GM12878 (cell line): ENCODE results near the gene ZBTB3. TPM values are rescaled to one million over a fixed set of nuclear protein-coding genes. Genes with fewer than 3 reads are reported as not detected.

Experiments used
- ATAC-seq: fragments of 200-7000 bp; cut with Tn5 transposase; 3 replicates; pipeline ENCODE4 v1.9.1; 2020; ENCODE audit warnings: mild to moderate bottlenecking, moderate library complexity
- BruUV-seq: library from RNA; stranded (reverse); fragments of 400-500 nt; replicated peaks from 2 replicates; lab custom pipeline; 2021; lab: Mats Ljungman, UMichigan
- CTCF ChIA-PET: fragments of 300-600 bp; sonication (Branson Sonifier 250); formaldehyde crosslinking; extraction: SDS; loops from one replicate; lab custom pipeline; 2021; ENCODE audit warnings: inconsistent platforms; lab: Yijun Ruan, JAX
- POLR2A ChIA-PET: fragments of 350-600 bp; formaldehyde crosslinking; extraction: SDS; loops from one replicate; lab custom pipeline; 2021; ENCODE audit warnings: inconsistent platforms; lab: Charles Lee
- RAD21 ChIA-PET: fragments of 300-600 bp; sonication (Branson Sonifier 250); formaldehyde crosslinking; loops from one replicate; lab custom pipeline; 2023; ENCODE audit warnings: antibody characterized with exemption; ENCODE audit not compliant: unreplicated experiment; lab: Charles Lee
- SMC1A ChIA-PET: fragments of 300-600 bp; sonication (Branson Sonifier 250); formaldehyde crosslinking; loops from one replicate; lab custom pipeline; 2023; ENCODE audit not compliant: unreplicated experiment, uncharacterized antibody; lab: Charles Lee
- DNase-seq: peaks from one replicate; pipeline ENCODE4 v3.0.0-alpha.2; 2011; ENCODE audit warnings: low read depth, low spot score
- FAIRE-seq: peaks from 3 replicates; lab custom pipeline; 2011; peaks lifted over from hg19 to GRCh38; lab: Jason Lieb, UNC
- H2AFZ ChIP-seq: 2 replicates; pipeline ENCODE4 v1.6.0; 2011; ENCODE audit warnings: low read depth, low read length, control low read depth; ENCODE audit not compliant: control insufficient read depth
- H3K27ac ChIP-seq: 2 replicates; pipeline ENCODE4 v1.5.1; 2011; ENCODE audit warnings: control low read depth; ENCODE audit not compliant: control insufficient read depth, insufficient read depth
- H3K27me3 ChIP-seq, 2 experiments: replicated peaks in 1 of 2; 2 replicates each; pipeline versions ENCODE4 v1.6.0 to v1.6.1; 2011; ENCODE audit warnings: low read length in 1 of 2; ENCODE audit not compliant: control insufficient read depth in 2 of 2, insufficient read depth in 2 of 2
- H3K36me3 ChIP-seq, 2 experiments: 2 replicates each; pipeline ENCODE4 v1.5.1; 2011; ENCODE audit warnings: low read length in 1 of 2; ENCODE audit not compliant: control insufficient read depth in 2 of 2, insufficient read depth in 2 of 2
- H3K4me1 ChIP-seq: 2 replicates; pipeline ENCODE4 v1.6.1; 2011; ENCODE audit warnings: mild to moderate bottlenecking, low read length, moderate library complexity, mixed read lengths; ENCODE audit not compliant: control insufficient read depth, insufficient read depth
- H3K4me2 ChIP-seq: 2 replicates; pipeline ENCODE4 v1.6.0; 2011; ENCODE audit warnings: control low read depth; ENCODE audit not compliant: control insufficient read depth, insufficient read depth
- H3K4me3 ChIP-seq: fragments of 200-600 bp; sonication (generic); 2 replicates; pipeline ENCODE4 v1.5.1; 2016
- H3K79me2 ChIP-seq: 2 replicates; pipeline ENCODE4 v1.6.0; 2011; ENCODE audit warnings: low read length; ENCODE audit not compliant: control insufficient read depth, insufficient read depth
- H3K9ac ChIP-seq: 2 replicates; pipeline ENCODE4 v1.8.0; 2011; ENCODE audit warnings: low read length, control low read depth, mixed read lengths; ENCODE audit not compliant: control insufficient read depth, insufficient read depth
- H3K9me3 ChIP-seq: replicated peaks from 3 replicates; pipeline ENCODE4 v1.5.1; 2011; ENCODE audit warnings: mild to moderate bottlenecking, low read length; ENCODE audit not compliant: control insufficient read depth, insufficient read depth
- H4K20me1 ChIP-seq: 2 replicates; pipeline ENCODE4 v1.6.0; 2011; ENCODE audit not compliant: control insufficient read depth, insufficient read depth
- SMAD1 ChIP-seq: fragments of 450-650 bp; IDR thresholded peaks from 2 replicates; pipeline ENCODE4 v1.6.1; 2018; ENCODE audit warnings: mild to moderate bottlenecking, low read depth; ENCODE audit not compliant: partially characterized antibody
- WGBS: methylation state at CpG from one replicate; pipeline ENCODE4 v1.1.6; 2016; ENCODE audit warnings: low lambda C conversion rate; ENCODE audit not compliant: insufficient replicate concordance, insufficient coverage; ENCODE audit errors: missing lambda C conversion rate; 5-methylcytosine and 5-hydroxymethylcytosine counted together
- in situ Hi-C: fragments of 300-500 bp; cut with MboI; formaldehyde crosslinking; loops from 9 replicates; pipeline ENCODE4 v1.14.3; 2018; ENCODE audit warnings: mixed read lengths
- intact Hi-C: fragments of 100-400 bp; cut with micrococcal nuclease; formaldehyde crosslinking; loops from one replicate; pipeline ENCODE4 v1.14.2; 2022; ENCODE audit not compliant: unreplicated experiment
- polyA plus RNA-seq, 11 experiments: library from polyadenylated mRNA; depleted of rRNA in 4 of 11; unstranded in 6 of 11; stranded (reverse) in 5 of 11; fragments of >200 nt; fragmentation: Nextera tagmentation in 4 of 11; fragmentation: Illumina TruSeq in 1 of 11; extraction: Ambion mirVana in 4 of 11; extraction: Trizol in 1 of 11; gene quantifications; 1 replicate in 1 of 11; 2 replicates in 10 of 11; pipeline versions ENCODE4 v1.2.1 to v1.2.3, GENCODE V29; 2011 to 2016; ENCODE audit warnings: inconsistent platforms in 2 of 11, missing spikeins in 2 of 11, low read depth in 1 of 11
- total RNA-seq, 4 experiments: library from RNA; depleted of rRNA in 3 of 4; stranded (reverse); fragments of >200 nt in 3 of 4; fragmentation: Illumina TruSeq in 1 of 4; extraction: Trizol in 1 of 4; gene quantifications; 2 replicates each; pipeline versions ENCODE4 v1.2.1 to v1.2.3, GENCODE V29; 2013 to 2021
- TF ChIP-seq, protein P1 (sequence below): fragments of 450-650 bp; IDR thresholded peaks from 2 replicates; pipeline ENCODE4 v1.6.1; 2016; ENCODE audit warnings: mild to moderate bottlenecking

ZBTB3 gene
- total and polyA plus RNA-seq, 10 of the 15 experiments (the other 5 are each of a cell fraction or from before 2014, with no cell fraction given): 1.4 to 7.7 (median 4.8) TPM

DNA sequence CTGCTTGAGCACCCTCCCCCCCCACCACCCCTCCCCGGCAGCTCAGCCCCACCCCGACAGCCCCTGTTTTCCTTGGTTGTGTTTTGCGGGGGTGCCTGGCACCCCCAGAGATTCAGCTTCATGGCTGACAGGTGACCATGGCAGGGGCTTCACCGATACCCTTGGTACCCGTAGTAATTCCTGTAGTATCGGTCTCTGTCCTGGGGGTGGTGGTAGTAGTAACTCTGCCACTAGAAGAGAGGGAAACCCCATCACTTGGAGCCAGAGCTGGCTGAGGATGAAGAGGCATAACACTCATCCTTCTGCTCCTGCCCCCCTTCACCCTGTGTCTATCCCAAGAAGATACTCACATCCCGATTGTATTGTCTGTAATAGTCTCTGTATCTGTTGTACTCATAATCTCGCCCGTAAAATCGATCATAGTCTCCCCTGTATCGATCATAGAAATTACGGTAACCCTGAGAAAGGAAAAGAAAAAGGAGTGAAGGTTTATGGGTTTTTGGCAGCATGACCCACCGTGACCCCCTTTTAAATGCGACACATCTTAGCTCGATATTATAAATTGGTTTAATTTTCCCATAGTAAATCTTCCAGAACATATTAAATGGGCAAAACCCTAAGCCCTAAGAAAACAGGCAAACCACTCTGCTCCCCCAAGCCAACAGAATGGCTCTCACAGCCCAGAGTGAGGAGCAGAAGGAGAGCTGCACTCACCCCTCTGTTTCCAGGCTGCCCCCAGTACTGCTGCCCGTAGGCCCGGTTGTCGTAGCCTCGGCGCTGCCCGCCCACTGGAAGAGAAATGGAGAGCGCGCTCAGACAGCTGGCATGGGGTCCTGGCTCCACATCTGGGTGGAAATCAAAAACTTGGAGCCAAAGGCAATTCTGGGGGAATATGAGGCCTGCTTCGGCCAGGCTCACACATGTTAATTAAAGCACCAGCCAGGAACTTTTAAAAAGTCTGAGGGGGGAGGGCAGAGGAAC is 38.5 kb downstream of the ZBTB3 start:
- H4K20me1 ChIP-seq: no peaks in the 10 kb centered on the region; the same call in 1 of the 2 replicates
- in situ Hi-C loops: no loop called here
- no peaks in the 10 kb centered on the region for H3K27me3 ChIP-seq
- no TSS peak for BruUV-seq
- ChIA-PET POLR2A (interaction anchor here (0.5 to 5.5 kb wide), 4 partner anchors 11 to 52 kb away, joined by 3 to 40 read pairs (median 8); partner anchors contain the start of genes HNRNPUL2 and TTC9C), RAD21 (no interaction called here), SMC1A (interaction anchor here (0.7 to 1.9 kb wide), 2 partner anchors 8 kb away, joined by 3 to 7 read pairs; no protein-coding TSS in a partner anchor), CTCF (interaction anchor here (1.0 to 1.5 kb wide), 3 partner anchors 9 to 34 kb away, joined by 3 to 7 read pairs (median 3); no protein-coding TSS in a partner anchor)
- ATAC-seq (no peak), FAIRE-seq (no peak), DNase-seq (no peak)
- no peak overlapping the region for H3K27ac ChIP-seq
- no peak overlapping the region for H3K4me3 ChIP-seq
- intact Hi-C loops: no loop called here
- no peak overlapping the region for H3K9ac ChIP-seq
- H3K4me2 ChIP-seq: no peak overlapping the region
- H3K36me3 ChIP-seq: peaks cover 31 to 58% of the 10 kb centered on the region in 2 experiments
- no peaks in the 10 kb centered on the region for H3K9me3 ChIP-seq
- no peak overlapping the region for H2AFZ ChIP-seq
- no peak for TF ChIP-seq SMAD1
- TF ChIP-seq, protein P1, sequence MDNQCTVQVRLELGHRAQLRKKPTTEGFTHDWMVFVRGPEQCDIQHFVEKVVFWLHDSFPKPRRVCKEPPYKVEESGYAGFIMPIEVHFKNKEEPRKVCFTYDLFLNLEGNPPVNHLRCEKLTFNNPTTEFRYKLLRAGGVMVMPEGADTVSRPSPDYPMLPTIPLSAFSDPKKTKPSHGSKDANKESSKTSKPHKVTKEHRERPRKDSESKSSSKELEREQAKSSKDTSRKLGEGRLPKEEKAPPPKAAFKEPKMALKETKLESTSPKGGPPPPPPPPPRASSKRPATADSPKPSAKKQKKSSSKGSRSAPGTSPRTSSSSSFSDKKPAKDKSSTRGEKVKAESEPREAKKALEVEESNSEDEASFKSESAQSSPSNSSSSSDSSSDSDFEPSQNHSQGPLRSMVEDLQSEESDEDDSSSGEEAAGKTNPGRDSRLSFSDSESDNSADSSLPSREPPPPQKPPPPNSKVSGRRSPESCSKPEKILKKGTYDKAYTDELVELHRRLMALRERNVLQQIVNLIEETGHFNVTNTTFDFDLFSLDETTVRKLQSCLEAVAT: 0 out of 2 replicates have a peak, but pooled peaks have one; percentile 57
- peaks cover 3% of the 10 kb centered on the region; the same call in 1 of the 2 replicates for H3K79me2 ChIP-seq
- WGBS: 91% methylated on average over 24 of the region's 24 CpGs
- peaks cover 13% of the 10 kb centered on the region for H3K4me1 ChIP-seq
